GM12891 (cell line): ENCODE results near the gene ARL16.

Experiments
- DNase-seq: peaks from one replicate; pipeline ENCODE4 v3.0.0; 2011; ENCODE audit warnings: low spot score; ENCODE audit not compliant: insufficient read length
- FAIRE-seq: peaks from 2 replicates; lab custom pipeline; 2011; peaks lifted over from hg19 to GRCh38; lab: Jason Lieb, UNC
- PAX5 ChIP-seq: IDR thresholded peaks from 2 replicates; pipeline ENCODE4 v1.6.1; 2011; ENCODE audit warnings: low read length, moderate library complexity, mild to moderate bottlenecking; ENCODE audit not compliant: insufficient read depth, severe bottlenecking
- POLR2A ChIP-seq: IDR thresholded peaks from 2 replicates; pipeline ENCODE4 v1.6.1; 2011; ENCODE audit warnings: low read depth, low read length, control low read depth
- POLR2AphosphoS5 ChIP-seq: IDR thresholded peaks from 2 replicates; pipeline ENCODE4 v1.6.1; 2011; ENCODE audit warnings: low read depth, low read length, control low read depth
- POU2F2 ChIP-seq: IDR thresholded peaks from 2 replicates; pipeline ENCODE4 v1.6.1; 2011; ENCODE audit warnings: low read depth, mild to moderate bottlenecking, control low read depth, low read length, moderate library complexity
- SPI1 ChIP-seq: IDR thresholded peaks from 2 replicates; pipeline ENCODE4 v1.6.1; 2011; ENCODE audit warnings: low read depth, low read length, control low read depth
- TAF1 ChIP-seq: IDR thresholded peaks from 2 replicates; pipeline ENCODE4 v1.6.1; 2011; ENCODE audit warnings: low read depth, low read length, control low read depth

The ARL16 gene

GRCh38 chr17:81719410-81720266, 36.0 kb upstream of the ARL16 start:
- no peak for DNase-seq
- FAIRE-seq, result no peak
- TF ChIP-seq PAX5, result no peak
- TF ChIP-seq SPI1, result no peak
- TF ChIP-seq TAF1, result no peak
- TF ChIP-seq POLR2AphosphoS5, result no peak
- TF ChIP-seq POU2F2, result no peak
- TF ChIP-seq POLR2A, result no peak

GRCh38 chr17:81717766-81718089, 34.1 kb upstream of the ARL16 start:
- DNase-seq (no peak), FAIRE-seq (no peak)
- TF ChIP-seq TAF1 (no peak), SPI1 (no peak), PAX5 (no peak), POLR2A (no peak), POU2F2 (no peak), POLR2AphosphoS5 (no peak)

GRCh38 chr17:81717049-81717765, 33.6 kb upstream of the ARL16 start:
- TF ChIP-seq PAX5 (no peak), POU2F2 (no peak), POLR2AphosphoS5 (no peak), TAF1 (no peak), POLR2A (no peak), SPI1 (no peak)
- FAIRE-seq (no peak), DNase-seq (no peak)

- DNase-seq (no peak), FAIRE-seq (no peak)
- TF ChIP-seq POU2F2, result no peak
- no peak for TF ChIP-seq POLR2AphosphoS5
- no peak for TF ChIP-seq PAX5
- no peak for TF ChIP-seq TAF1
- no peak for TF ChIP-seq SPI1
- TF ChIP-seq POLR2A, result no peak
These were observed 33.0 kb upstream of the ARL16 start for GRCh38 chr17:81716674-81716996.

GRCh38 chr17:81715872-81716673, 32.5 kb upstream of the ARL16 start:
- no peak for FAIRE-seq
- no peak for DNase-seq
- TF ChIP-seq POLR2A, result no peak
- TF ChIP-seq SPI1, result no peak
- no peak for TF ChIP-seq TAF1
- no peak for TF ChIP-seq POU2F2
- no peak for TF ChIP-seq POLR2AphosphoS5
- no peak for TF ChIP-seq PAX5

GRCh38 chr17:81715107-81715871, 31.7 kb upstream of the ARL16 start:
- FAIRE-seq (no peak), DNase-seq (no peak)
- TF ChIP-seq POLR2AphosphoS5 (no peak), POU2F2 (no peak), TAF1 (no peak), SPI1 (no peak), POLR2A (no peak; the same call in 1 of the 2 replicates), PAX5 (no peak)

- TF ChIP-seq POLR2A (no peak; the same call in 1 of the 2 replicates), POLR2AphosphoS5 (no peak), POU2F2 (no peak), PAX5 (no peak), TAF1 (no peak), SPI1 (no peak)
- no peak for DNase-seq
- no peak for FAIRE-seq
These were observed 31.0 kb upstream of the ARL16 start for GRCh38 chr17:81714412-81715106.

- FAIRE-seq (no peak), DNase-seq (no peak)
- no peak for TF ChIP-seq POLR2A
- no peak for TF ChIP-seq POLR2AphosphoS5
- no peak for TF ChIP-seq POU2F2
- no peak for TF ChIP-seq SPI1
- TF ChIP-seq TAF1, result no peak
- no peak for TF ChIP-seq PAX5
These were observed 30.2 kb upstream of the ARL16 start for GRCh38 chr17:81713556-81714411.
